ENCODE data around the gene MN1.
A peak's percentile ranks its signal among the peaks of the same experiment; 100 is the strongest.

MN1 gene

DNA sequence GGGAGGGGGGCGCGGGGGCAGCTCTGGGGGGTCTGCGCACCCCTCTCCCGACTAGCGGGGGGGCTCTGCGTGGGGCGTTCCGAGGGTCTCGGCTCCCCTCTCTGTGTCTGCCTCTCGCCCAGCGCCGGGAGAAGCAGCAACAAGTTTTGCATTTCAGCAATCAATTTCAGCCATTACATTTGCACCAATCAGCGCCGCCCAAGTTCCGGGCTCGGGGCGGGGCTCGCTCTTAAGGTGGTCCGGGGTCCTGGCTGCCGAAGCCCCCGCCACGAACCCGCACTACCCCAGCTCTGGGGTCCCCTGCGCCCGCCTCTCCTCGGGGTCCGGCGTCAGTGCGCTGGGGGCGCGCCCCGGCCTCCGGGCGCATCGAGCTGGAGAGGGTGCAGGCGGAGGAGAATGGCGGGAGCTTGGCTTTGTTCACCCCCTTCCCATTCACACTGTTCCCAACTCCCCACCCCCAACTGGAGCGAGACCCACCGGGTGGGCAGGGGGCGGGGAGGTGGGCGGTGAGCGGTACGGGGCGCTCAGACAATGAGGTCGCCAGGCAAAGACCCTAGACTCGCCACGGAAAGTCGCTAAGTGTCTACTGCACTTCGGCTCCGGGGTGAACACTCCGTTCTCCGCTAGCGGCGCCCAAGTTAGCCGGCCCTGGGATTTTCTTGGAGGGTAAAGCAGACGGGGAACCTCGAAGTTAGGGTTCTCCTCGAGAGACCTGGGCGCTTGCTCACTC, at the start of gene MN1:
TSS of gene MN1 (minus strand) at position 141 of the 730 bp plus-strand sequence. CDS start 1,213 bp downstream, outside the sequence.
- DNase-seq (ENCODE audit: low read depth, low spot score) = no peak
- H3K27ac ChIP-seq = peak within 1 kb of the TSS; percentile 49

- DNase-seq (ENCODE audit: low read depth, low spot score) = no peak
- H3K27ac ChIP-seq = no peak overlapping the region
These were observed 48.5 kb upstream of the MN1 start for GRCh38 chr22:27850000-27850521.

DNA sequence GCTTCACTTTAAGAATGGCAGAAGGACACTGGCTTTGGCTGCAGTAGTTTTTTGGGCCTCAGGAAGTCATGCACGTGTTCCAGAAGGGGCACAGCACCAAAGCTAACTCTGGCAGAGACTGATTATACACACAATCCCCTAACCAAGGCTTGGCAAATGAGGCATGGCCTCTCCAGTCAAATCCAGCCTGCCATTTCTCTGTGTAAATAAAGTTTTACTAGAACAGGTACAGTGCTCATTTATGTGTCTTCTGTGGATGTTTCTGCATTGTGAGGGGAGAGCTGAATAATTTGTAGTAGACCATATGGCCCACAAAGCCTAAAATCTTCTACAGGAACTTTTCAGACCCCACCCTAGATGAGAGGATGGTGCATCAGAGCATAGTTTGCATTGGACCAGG, 46.4 kb upstream of the MN1 start:
- no peak overlapping the region for H3K27ac ChIP-seq
- no peak for DNase-seq (ENCODE audit: low read depth, low spot score)

DNA sequence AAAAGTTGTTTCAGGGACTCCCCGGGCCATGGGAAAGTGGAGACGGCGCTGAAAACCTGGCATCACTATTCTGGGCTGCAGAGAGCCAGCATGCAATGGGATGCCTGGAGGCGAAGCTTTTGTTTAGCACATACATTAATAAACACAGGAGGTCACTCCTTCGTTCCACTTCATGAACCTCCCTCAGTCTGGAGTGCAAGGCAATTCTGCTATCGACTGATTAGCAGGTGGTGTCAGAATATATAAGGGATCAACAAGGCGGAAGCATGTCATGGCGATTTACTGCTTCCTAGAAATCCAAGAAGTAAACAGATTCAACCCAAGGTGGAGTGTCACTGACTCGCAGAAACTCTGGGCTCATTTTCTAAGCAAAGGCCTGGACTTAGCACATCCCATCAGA, 45.4 kb upstream of the MN1 start:
- no peak for DNase-seq (ENCODE audit: low read depth, low spot score)
- H3K27ac ChIP-seq = no peak overlapping the region

- DNase-seq (ENCODE audit: low read depth, low spot score) = no peak
- no peak overlapping the region for H3K27ac ChIP-seq
These were observed 44.7 kb upstream of the MN1 start for GRCh38 chr22:27846248-27846757.

GRCh38 chr22:27845644-27846043, 44.1 kb upstream of the MN1 start:
- H3K27ac ChIP-seq = no peak overlapping the region
- DNase-seq (ENCODE audit: low read depth, low spot score) = no peak

GRCh38 chr22:27844656-27845591, 43.4 kb upstream of the MN1 start:
- DNase-seq (ENCODE audit: low read depth, low spot score) = no peak
- H3K27ac ChIP-seq = no peak overlapping the region

- H3K27ac ChIP-seq = no peak overlapping the region
- no peak for DNase-seq (ENCODE audit: low read depth, low spot score)
These were observed 42.7 kb upstream of the MN1 start for GRCh38 chr22:27844256-27844655.

DNA sequence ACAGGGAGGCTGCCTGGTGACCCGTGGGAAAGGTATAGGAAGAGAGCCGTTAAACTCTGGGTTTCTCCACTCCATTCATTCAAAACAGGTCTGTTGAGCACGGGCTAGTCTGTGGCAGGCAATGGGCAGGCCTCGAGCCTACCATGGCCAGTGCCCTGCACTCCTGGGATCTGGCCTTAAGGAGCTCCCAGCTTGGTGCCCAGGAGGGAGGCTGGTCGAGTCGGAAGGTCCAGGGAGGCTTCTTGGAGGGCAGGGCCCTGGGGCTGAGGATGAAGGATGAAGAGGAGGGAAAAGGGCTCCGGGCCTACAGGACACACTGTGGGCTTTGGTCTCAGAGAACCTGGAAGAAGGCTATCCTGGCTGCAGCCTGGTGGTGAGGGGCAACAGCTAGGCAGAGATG, 41.9 kb upstream of the MN1 start:
- H3K27ac ChIP-seq = no peak overlapping the region
- no peak for DNase-seq (ENCODE audit: low read depth, low spot score)

DNA sequence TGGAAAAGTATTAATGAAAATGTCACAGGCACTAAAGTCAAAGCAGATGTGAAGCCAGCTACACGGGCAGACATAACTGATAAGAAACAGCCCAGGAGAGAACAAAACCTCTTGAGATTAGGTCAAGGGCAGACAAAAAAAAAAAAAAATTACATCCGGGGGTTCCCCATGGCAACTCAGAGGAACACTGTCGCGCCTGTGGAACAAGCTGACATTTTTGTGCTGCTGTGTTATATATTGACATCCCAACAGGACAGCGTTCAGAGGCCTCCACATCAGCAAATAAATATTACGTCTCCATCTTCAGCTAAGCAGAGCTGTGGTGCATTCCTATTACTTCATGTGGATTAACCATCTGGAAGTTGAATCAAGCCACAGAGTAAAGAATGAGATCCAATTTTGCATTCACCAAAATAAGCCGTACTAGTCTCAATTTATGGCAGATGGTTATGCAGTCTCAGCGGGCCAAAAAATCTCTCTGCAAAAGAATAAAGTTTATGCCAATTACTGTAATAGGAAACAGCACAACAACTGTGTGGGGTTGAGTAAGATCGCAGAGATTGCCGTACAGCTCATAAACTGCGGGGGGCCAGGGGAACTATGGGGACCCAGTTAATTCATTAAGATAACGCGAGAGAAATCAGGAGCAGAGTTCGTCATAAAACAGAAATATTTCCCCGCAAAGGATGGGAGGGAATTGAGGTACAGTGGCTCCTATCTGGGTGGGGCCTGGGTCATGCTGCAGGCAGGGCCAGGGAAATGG, 41.3 kb upstream of the MN1 start:
- DNase-seq (ENCODE audit: low read depth, low spot score) = no peak
- no peak overlapping the region for H3K27ac ChIP-seq

- H3K27ac ChIP-seq = no peak overlapping the region
- DNase-seq (ENCODE audit: low read depth, low spot score) = no peak
These were observed 40.6 kb upstream of the MN1 start for GRCh38 chr22:27842201-27842600.

GRCh38 chr22:27840436-27840835, 38.9 kb upstream of the MN1 start:
- H3K27ac ChIP-seq = no peak overlapping the region
- no peak for DNase-seq (ENCODE audit: low read depth, low spot score)

DNA sequence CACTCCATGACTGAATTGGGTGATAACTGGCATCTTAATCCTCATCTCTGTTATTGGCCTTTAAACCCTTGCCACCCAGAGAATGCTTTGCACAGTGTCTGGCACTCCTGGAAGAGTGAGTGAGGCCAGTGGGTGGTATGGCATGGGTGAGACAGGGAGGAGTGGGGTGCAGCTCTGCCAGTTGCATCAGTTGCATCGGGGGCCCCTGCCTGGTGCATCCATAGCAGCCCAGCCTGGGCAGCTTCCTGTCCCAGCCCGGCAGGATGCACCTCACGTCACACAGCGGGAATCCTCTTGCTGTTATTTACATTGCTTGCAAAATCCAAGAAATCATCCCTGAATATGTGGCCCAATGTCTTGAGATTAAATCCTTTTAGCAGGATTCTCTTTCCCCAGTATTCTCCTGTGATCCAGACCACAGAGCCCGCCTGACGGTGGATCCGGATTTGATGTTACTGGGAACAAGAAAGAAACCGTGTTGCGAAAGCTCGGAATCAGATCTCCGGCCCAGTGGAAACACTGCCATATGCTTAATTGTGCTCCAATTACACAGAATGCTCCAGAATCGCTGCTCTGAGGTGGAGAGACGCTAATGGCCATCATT, 37.6 kb upstream of the MN1 start:
- DNase-seq (ENCODE audit: low read depth, low spot score) = no peak
- no peak overlapping the region for H3K27ac ChIP-seq

DNA sequence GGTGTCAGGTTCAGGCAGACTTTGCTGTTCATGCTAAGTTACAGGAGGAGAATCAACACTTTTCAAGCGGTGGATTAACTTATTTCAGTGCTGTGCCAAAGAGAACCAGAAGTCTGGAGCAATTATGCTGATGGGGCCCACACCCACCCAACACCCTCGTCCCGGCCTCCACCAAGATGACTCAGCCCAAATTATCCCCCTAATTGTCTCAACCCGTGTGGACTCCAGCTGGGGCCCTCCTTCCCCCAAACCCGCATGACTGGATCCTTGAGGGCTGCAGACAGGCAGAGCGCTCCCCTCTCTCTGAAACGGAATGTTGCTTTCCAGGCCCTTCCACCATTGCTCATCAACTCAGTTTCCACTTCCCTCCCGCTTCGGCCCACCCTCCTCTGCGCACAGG, 34.6 kb upstream of the MN1 start:
- no peak overlapping the region for H3K27ac ChIP-seq
- no peak for DNase-seq (ENCODE audit: low read depth, low spot score)

GRCh38 chr22:27835446-27835845, 33.9 kb upstream of the MN1 start:
- no peak overlapping the region for H3K27ac ChIP-seq
- no peak for DNase-seq (ENCODE audit: low read depth, low spot score)

GRCh38 chr22:27834364-27835185, 33.0 kb upstream of the MN1 start:
- no peak for DNase-seq (ENCODE audit: low read depth, low spot score)
- no peak overlapping the region for H3K27ac ChIP-seq

DNA sequence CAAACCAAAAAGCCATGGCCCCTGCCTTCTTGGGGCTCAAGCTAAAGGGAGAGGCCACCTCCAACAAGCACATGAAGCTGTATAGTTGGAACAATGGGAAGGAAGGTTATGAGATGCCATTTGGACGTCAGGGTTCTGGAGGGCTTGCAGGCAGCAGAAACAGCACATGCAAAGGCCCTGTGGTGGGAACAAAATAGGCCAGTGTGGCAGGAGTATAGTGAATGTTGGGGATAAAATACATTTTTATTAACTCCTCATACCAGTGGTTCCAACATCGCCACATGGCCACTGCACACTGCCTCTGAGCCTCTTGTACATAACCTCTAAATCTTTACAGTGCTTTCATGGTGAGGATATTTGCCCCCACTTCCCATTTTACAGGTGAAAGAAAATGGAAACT, 32.2 kb upstream of the MN1 start:
- no peak for DNase-seq (ENCODE audit: low read depth, low spot score)
- H3K27ac ChIP-seq = no peak overlapping the region

DNA sequence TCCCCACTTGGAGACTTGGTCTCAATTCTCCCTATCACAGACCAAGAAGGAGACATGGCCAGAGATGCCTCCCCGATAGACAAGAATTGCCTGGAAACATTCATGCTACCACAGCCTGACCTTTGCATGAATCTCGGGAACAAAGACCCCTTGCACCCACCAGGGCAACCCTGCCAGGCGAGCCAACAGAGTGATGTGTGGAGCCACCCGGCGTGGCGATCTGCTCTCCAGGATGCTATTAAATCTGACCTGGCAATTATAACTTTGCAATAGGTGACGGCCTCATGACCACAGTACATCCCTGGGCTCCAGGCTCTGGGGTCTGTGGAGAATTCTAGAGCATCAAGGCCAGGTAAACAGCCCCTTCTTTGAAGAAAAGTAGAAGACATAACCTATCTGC, 31.1 kb upstream of the MN1 start:
- DNase-seq (ENCODE audit: low read depth, low spot score) = no peak
- no peak overlapping the region for H3K27ac ChIP-seq

GRCh38 chr22:27829620-27830019, 28.1 kb upstream of the MN1 start:
- H3K27ac ChIP-seq = no peak overlapping the region
- DNase-seq (ENCODE audit: low read depth, low spot score) = no peak
